Measurements from ENCODE around the gene DCAF15.

Gene DCAF15

GRCh38 chr19:13978351-13979243, 26.3 kb downstream of the DCAF15 start:
- peak; percentile 71 for DNase-seq

- no peak for DNase-seq
Measured at GRCh38 chr19:13979244-13979615, 26.9 kb downstream of the DCAF15 start.

GRCh38 chr19:13979686-13980085, 27.4 kb downstream of the DCAF15 start:
- DNase-seq, result no peak

- DNase-seq, result no peak
Measured at GRCh38 chr19:13980340-13980739, 28.0 kb downstream of the DCAF15 start.

- DNase-seq, result no peak
Measured at GRCh38 chr19:13981021-13981420, 28.7 kb downstream of the DCAF15 start.

GRCh38 chr19:13981467-13981866, 29.2 kb downstream of the DCAF15 start:
- no peak for DNase-seq

GRCh38 chr19:13981988-13982501, 29.7 kb downstream of the DCAF15 start:
- DNase-seq, result no peak

GRCh38 chr19:13982773-13983172, 30.5 kb downstream of the DCAF15 start:
- no peak for DNase-seq

GRCh38 chr19:13983213-13983889, 31.0 kb downstream of the DCAF15 start:
- DNase-seq, result peak; percentile 66

- peak; percentile 54 for DNase-seq
Measured at GRCh38 chr19:13984186-13984585, 31.9 kb downstream of the DCAF15 start.

- DNase-seq, result no peak
Measured at GRCh38 chr19:13984875-13985741, 32.8 kb downstream of the DCAF15 start.

GRCh38 chr19:13985771-13986347, 33.5 kb downstream of the DCAF15 start:
- peak; percentile 28 for DNase-seq

- DNase-seq, result no peak
Measured at GRCh38 chr19:13986348-13986904, 34.1 kb downstream of the DCAF15 start.

- DNase-seq, result no peak
Measured at GRCh38 chr19:13987101-13987890, 35.0 kb downstream of the DCAF15 start.

GRCh38 chr19:13989487-13989886, 37.2 kb downstream of the DCAF15 start:
- no peak for DNase-seq

- DNase-seq, result no peak
Measured at GRCh38 chr19:13990085-13990484, 37.8 kb downstream of the DCAF15 start.

- DNase-seq, result no peak
Measured at GRCh38 chr19:13992025-13992424, 39.7 kb downstream of the DCAF15 start.

- DNase-seq, result no peak
Measured at GRCh38 chr19:13993590-13994300, 41.4 kb downstream of the DCAF15 start.

GRCh38 chr19:13995017-13995728, 42.9 kb downstream of the DCAF15 start:
- no peak for DNase-seq
